ENCODE measurements around the gene MEGF6.
"Not testable (repeated sequence)": the region's sequence is repeated elsewhere in the genome, so short reads cannot be mapped to it uniquely, and the experiment has no call there.

Gene MEGF6

DNA sequence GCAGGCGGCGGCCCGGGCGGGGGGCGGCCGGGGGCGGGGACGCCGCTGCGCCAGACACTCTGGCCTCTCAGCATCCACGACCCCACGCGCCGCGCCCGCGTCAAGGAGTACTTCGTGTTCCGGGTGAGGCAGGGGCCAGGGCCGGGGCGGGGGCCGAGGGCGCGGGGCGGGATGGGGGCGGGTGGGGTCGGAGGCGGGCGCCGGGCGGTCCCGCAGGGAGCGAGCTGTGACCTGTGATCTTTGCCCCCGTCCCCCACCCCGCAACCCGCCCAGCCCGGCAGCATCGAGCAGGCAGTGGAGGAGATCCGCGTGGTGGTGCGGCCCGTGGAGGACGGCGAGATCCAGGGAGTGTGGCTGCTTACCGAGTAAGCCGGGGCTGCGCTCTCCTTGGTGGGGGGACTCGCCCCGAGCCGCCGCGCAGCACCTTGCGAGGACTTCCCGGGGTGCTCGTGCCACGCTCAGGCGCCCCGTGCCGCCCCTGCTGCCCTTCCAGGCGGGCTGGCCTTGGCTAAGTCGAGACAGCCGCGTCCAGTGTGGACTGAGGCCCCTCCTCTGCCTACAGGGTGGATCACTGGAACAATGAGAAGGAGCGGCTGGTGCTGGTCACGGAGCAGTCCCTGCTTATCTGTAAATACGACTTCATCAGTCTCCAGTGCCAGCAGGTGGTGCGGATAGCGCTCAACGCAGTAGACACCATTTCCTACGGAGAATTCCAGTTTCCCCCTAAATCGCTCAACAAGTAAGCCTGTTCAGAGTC lies 14.0 kb upstream of the MEGF6 start:
- no peaks in the 10 kb centered on the region for H3K9me3 Mint-ChIP-seq

GRCh38 chr1:3624200-3625136 lies 13.2 kb upstream of the MEGF6 start, which contains the start of gene TPRG1L:
Gene TPRG1L, plus strand, starts transcription at chr1:3625015. Its CDS starts 58 bp downstream, at chr1:3625073.
- Mint-ChIP-seq H3K36me3 (peaks cover 30% of the 10 kb centered on the region), H3K9me3 (no peaks in the 10 kb centered on the region), H3K4me3 (peak within 1 kb of the TSS; percentile 96), H3K27ac (peak within 1 kb of the TSS; percentile 91), H3K4me1 (peaks cover 53% of the 10 kb centered on the region)
- ATAC-seq (peak; percentile 96), DNase-seq (ENCODE audit: low spot score in 2 of 2) (peak; percentile 98 to 99)

More for the DNA sequence above, 14.0 kb upstream of the MEGF6 start:
- H3K4me1 Mint-ChIP-seq = peaks cover 49% of the 10 kb centered on the region
- peaks cover 32% of the 10 kb centered on the region for H3K36me3 Mint-ChIP-seq
- peak overlapping the region; percentile 91 for H3K27ac Mint-ChIP-seq
- DNase-seq (ENCODE audit: low spot score in 2 of 2) (peak; percentile 22 to 66), ATAC-seq (peak; percentile 48)
- H3K4me3 Mint-ChIP-seq = peak overlapping the region; percentile 96

DNA sequence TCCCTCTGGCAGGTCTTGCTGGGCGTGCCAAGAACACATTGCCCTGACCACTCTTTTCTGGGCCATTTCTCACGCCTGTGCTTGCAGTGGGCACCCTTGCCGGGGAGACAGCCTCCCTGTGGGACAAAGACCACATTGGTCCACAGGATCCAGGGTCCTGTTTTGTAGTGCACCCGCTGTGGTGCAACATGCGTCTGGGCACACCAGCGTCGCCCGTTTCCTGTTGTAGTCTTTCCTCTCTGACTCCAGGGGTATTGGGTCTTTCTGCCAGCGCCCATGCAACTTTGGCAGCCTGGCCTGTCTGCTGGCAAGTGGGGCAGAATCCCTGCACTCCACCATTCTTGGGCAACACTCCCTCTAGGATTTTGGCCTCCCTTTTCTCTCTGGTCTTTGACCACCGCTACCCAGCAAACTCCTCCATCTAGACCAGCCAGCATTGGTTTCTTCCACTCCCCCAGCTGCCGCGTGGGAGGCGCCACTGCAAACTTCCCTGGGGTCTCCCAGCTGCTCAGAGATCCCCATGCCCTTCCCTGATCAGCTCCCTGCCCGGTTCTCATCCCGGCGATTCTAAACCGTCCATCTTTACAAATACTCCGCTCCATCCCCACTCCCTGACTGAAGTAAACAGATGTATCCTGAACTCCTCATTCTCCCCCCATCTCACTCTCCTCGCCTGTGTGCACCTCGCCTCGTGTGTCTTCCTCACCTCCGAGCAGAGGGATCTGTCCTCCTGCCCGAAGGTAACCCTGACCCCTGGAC lies 12.3 kb upstream of the MEGF6 start:
- peak overlapping the region; percentile 91 for H3K27ac Mint-ChIP-seq
- H3K4me1 Mint-ChIP-seq = peaks cover 59% of the 10 kb centered on the region
- no peak for ATAC-seq
- peaks cover 22% of the 10 kb centered on the region for H3K36me3 Mint-ChIP-seq
- H3K4me3 Mint-ChIP-seq = peak overlapping the region; percentile 96
- no peaks in the 10 kb centered on the region for H3K9me3 Mint-ChIP-seq
- DNase-seq (ENCODE audit: low spot score in 2 of 2) = no peak

GRCh38 chr1:3622102-3622501 lies 10.8 kb upstream of the MEGF6 start:
- not testable (repeated sequence) for ATAC-seq; DNase-seq (ENCODE audit: low spot score in 2 of 2); H3K4me3 Mint-ChIP-seq; H3K36me3 Mint-ChIP-seq; H3K27ac Mint-ChIP-seq; H3K9me3 Mint-ChIP-seq
- H3K4me1 Mint-ChIP-seq = peaks cover 59% of the 10 kb centered on the region

- not testable (repeated sequence) for H3K4me3 Mint-ChIP-seq, H3K9me3 Mint-ChIP-seq, H3K36me3 Mint-ChIP-seq, ATAC-seq, H3K27ac Mint-ChIP-seq
- peaks cover 58% of the 10 kb centered on the region for H3K4me1 Mint-ChIP-seq
- peak in 1 of 2 donors; percentile 59 for DNase-seq (ENCODE audit: low spot score in 2 of 2)
Measured at GRCh38 chr1:3621151-3621671, 9.9 kb upstream of the MEGF6 start.

GRCh38 chr1:3620708-3621107 lies 9.4 kb upstream of the MEGF6 start:
- H3K9me3 Mint-ChIP-seq = no peaks in the 10 kb centered on the region
- DNase-seq (ENCODE audit: low spot score in 2 of 2) = no peak
- no peak for ATAC-seq
- H3K4me1 Mint-ChIP-seq = peaks cover 53% of the 10 kb centered on the region
- H3K36me3 Mint-ChIP-seq = peaks cover 8% of the 10 kb centered on the region
- peak overlapping the region; percentile 19 for H3K4me3 Mint-ChIP-seq
- no peak overlapping the region for H3K27ac Mint-ChIP-seq

- Mint-ChIP-seq H3K9me3 (no peaks in the 10 kb centered on the region), H3K36me3 (no peaks in the 10 kb centered on the region), H3K4me3 (peak overlapping the region; percentile 48), H3K27ac (peak overlapping the region; percentile 39), H3K4me1 (peaks cover 45% of the 10 kb centered on the region)
- DNase-seq (ENCODE audit: low spot score in 2 of 2) = peak; percentile 67 to 87
- ATAC-seq = peak; percentile 86
Measured at GRCh38 chr1:3618881-3619671, 7.8 kb upstream of the MEGF6 start.

GRCh38 chr1:3618531-3618880 lies 7.2 kb upstream of the MEGF6 start:
- no peak for ATAC-seq
- Mint-ChIP-seq H3K4me3 (no peak overlapping the region), H3K27ac (peak overlapping the region; percentile 39), H3K4me1 (peaks cover 39% of the 10 kb centered on the region), H3K36me3 (no peaks in the 10 kb centered on the region), H3K9me3 (no peaks in the 10 kb centered on the region)
- DNase-seq (ENCODE audit: low spot score in 2 of 2) = no peak

GRCh38 chr1:3617806-3618345 lies 6.6 kb upstream of the MEGF6 start:
- Mint-ChIP-seq H3K9me3 (no peaks in the 10 kb centered on the region), H3K4me3 (no peak overlapping the region), H3K36me3 (no peaks in the 10 kb centered on the region), H3K4me1 (peaks cover 33% of the 10 kb centered on the region), H3K27ac (peak overlapping the region; percentile 61)
- DNase-seq (ENCODE audit: low spot score in 2 of 2) (no peak), ATAC-seq (no peak)

DNA sequence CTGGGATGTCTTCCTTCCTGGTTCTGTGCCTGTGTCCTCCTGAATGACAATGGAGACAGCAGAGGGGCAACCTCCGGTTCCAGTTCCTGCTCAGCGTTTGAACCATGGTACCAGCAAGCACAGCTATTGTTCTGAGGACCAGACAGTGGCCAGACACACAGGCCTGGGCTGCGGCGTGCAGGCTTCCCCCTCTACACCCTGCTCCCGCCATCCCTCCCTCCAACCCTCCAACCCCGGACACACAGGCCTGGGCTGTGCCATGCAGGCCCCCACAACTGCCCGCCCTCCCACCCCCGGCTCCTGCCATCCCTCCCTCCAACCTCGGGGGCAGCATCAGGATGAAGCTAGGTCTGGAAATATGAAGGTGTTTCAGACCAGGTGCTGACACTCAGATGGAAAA lies 5.6 kb upstream of the MEGF6 start:
- Mint-ChIP-seq H3K36me3 (no peaks in the 10 kb centered on the region), H3K27ac (no peak overlapping the region), H3K4me3 (no peak overlapping the region), H3K4me1 (peaks cover 27% of the 10 kb centered on the region), H3K9me3 (no peaks in the 10 kb centered on the region)
- ATAC-seq = no peak
- DNase-seq (ENCODE audit: low spot score in 2 of 2) = no peak

- Mint-ChIP-seq H3K9me3 (no peaks in the 10 kb centered on the region), H3K36me3 (no peaks in the 10 kb centered on the region), H3K4me3 (no peak overlapping the region), H3K27ac (no peak overlapping the region), H3K4me1 (peaks cover 17% of the 10 kb centered on the region)
- DNase-seq (ENCODE audit: low spot score in 2 of 2) = no peak
- ATAC-seq = no peak
Measured at GRCh38 chr1:3614755-3615742, 3.7 kb upstream of the MEGF6 start.

DNA sequence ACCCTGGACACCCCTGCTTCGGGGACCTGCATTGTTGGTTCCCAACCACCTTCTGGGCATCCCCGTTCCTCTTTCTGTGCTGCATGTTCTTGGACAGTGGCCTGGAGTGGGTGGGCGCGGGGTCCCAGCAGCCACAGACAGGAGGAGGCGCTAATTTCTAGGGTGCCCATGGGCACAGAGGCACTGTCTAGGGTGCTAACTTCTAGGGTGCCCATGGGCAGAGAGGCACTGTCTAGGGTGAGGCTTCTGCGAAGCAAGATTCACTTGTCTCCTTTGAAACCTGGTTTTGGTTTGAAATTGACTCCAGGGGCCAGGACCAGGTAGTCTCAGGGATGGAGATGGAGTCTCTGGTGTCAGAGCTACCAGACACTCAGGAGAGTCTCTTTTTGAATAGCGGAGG lies 815 bp upstream of the MEGF6 start:
- H3K9me3 Mint-ChIP-seq = no peaks in the 10 kb centered on the region
- H3K4me3 Mint-ChIP-seq = peak overlapping the region; percentile 75
- peaks cover 5% of the 10 kb centered on the region for H3K4me1 Mint-ChIP-seq
- no peaks in the 10 kb centered on the region for H3K36me3 Mint-ChIP-seq
- no peak overlapping the region for H3K27ac Mint-ChIP-seq
- ATAC-seq = no peak
- no peak for DNase-seq (ENCODE audit: low spot score in 2 of 2)

GRCh38 chr1:3610527-3611169 lies 660 bp downstream of the MEGF6 start:
- Mint-ChIP-seq H3K9me3 (no peaks in the 10 kb centered on the region), H3K4me3 (peak overlapping the region; percentile 75), H3K4me1 (peaks cover 5% of the 10 kb centered on the region), H3K36me3 (no peaks in the 10 kb centered on the region), H3K27ac (no peak overlapping the region)
- DNase-seq (ENCODE audit: low spot score in 2 of 2) = no peak
- no peak for ATAC-seq

Measured in stimulated activated effector memory CD8-positive, alpha-beta T cell treated with anti-CD3 and anti-CD28 coated beads, Interleukin-12 subunit alpha, Interleukin-12 subunit beta, amount 100 ng/mL, for 72 hours (primary cell).